HL-60 (cell line): ENCODE results near the gene RGR.

Experiments used
- DNase-seq, 2 experiments: peaks; one replicate each; pipeline ENCODE4 v3.0.0-alpha.2; 2010 to 2020; ENCODE audit warnings: low read depth in 1 of 2, low spot score in 1 of 2
- H3K27ac ChIP-seq: fragments of 250-450 bp; sonication (Bioruptor Pico); replicated peaks from 2 replicates; pipeline ENCODE4 v1.5.1; 2020; ENCODE audit warnings: mild to moderate bottlenecking, moderate library complexity
- H3K27me3 ChIP-seq: fragments of 250-450 bp; sonication (Bioruptor Pico); 2 replicates; pipeline ENCODE4 v1.5.1; 2021; ENCODE audit warnings: mild to moderate bottlenecking, moderate library complexity; ENCODE audit not compliant: insufficient read depth, poor library complexity, severe bottlenecking
- H3K4me3 ChIP-seq: replicated peaks from 2 replicates; pipeline ENCODE4 v1.5.1; 2011; ENCODE audit warnings: mild to moderate bottlenecking, control low read depth, low read length; ENCODE audit not compliant: insufficient read depth
- GABPA ChIP-seq: IDR thresholded peaks from 2 replicates; pipeline ENCODE4 v1.6.1; 2012; ENCODE audit warnings: low read depth
- POLR2AphosphoS5 ChIP-seq: IDR thresholded peaks from 2 replicates; pipeline ENCODE4 v1.6.1; 2012; ENCODE audit warnings: low read depth
- SPI1 ChIP-seq: IDR thresholded peaks from 2 replicates; pipeline ENCODE4 v1.6.1; 2012; ENCODE audit warnings: low read depth, mild to moderate bottlenecking, borderline replicate concordance
- TF ChIP-seq, protein P1 (sequence below): IDR thresholded peaks from one replicate; pipeline ENCODE4 v1.5.1; 2011; ENCODE audit warnings: low read length, control low read depth, inconsistent platforms; ENCODE audit not compliant: insufficient read depth
- TF ChIP-seq, protein P2 (sequence below): IDR thresholded peaks from 2 replicates; pipeline ENCODE4 v1.6.1; 2012; ENCODE audit warnings: low read depth; ENCODE audit not compliant: insufficient replicate concordance

Gene RGR

DNA sequence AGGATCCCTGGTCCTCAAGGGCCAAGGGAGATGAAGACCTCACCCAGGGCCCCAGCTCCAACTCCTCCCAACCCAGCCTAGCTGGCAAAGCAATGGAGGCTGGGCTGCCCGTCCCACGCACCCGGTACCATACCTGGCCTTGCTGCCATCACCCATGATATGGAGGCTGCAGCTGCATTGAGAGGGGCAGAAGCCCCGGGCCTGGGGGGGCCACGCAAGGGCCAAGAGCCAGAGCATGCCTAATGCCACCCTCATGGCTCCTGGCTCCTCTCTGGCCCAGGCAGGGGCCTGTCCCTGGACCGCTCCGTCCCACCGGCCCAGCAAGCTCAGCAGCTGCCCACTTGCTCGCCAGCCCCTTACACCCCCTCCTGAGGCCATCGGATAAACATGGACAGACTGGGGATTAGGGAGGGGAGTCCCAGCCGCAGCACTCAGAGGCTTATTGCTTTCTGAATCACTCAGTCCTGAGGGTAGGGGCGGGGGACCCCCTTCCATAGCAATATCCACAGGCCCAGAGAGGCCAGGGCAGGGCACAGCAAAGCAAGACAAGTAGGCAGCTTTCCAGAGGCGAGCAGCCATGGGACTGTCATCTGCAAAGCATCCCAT is 3.6 kb upstream of the RGR start, which contains the start of gene LRIT1:
Gene LRIT1 (minus strand): TSS at position 362 of the 606 bp plus-strand sequence. CDS start 107 bp downstream, at position 255.
- Histone ChIP-seq H3K27ac (no peak within 1 kb of the TSS), H3K27me3 (no peaks in the 10 kb centered on the region), H3K4me3 (no peak within 1 kb of the TSS)
- no peak for DNase-seq
- TF ChIP-seq GABPA = no peak
- no peak for TF ChIP-seq POLR2AphosphoS5
- TF ChIP-seq SPI1 = no peak
- TF ChIP-seq, protein P1, sequence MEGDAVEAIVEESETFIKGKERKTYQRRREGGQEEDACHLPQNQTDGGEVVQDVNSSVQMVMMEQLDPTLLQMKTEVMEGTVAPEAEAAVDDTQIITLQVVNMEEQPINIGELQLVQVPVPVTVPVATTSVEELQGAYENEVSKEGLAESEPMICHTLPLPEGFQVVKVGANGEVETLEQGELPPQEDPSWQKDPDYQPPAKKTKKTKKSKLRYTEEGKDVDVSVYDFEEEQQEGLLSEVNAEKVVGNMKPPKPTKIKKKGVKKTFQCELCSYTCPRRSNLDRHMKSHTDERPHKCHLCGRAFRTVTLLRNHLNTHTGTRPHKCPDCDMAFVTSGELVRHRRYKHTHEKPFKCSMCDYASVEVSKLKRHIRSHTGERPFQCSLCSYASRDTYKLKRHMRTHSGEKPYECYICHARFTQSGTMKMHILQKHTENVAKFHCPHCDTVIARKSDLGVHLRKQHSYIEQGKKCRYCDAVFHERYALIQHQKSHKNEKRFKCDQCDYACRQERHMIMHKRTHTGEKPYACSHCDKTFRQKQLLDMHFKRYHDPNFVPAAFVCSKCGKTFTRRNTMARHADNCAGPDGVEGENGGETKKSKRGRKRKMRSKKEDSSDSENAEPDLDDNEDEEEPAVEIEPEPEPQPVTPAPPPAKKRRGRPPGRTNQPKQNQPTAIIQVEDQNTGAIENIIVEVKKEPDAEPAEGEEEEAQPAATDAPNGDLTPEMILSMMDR = no peak
- TF ChIP-seq, protein P2, sequence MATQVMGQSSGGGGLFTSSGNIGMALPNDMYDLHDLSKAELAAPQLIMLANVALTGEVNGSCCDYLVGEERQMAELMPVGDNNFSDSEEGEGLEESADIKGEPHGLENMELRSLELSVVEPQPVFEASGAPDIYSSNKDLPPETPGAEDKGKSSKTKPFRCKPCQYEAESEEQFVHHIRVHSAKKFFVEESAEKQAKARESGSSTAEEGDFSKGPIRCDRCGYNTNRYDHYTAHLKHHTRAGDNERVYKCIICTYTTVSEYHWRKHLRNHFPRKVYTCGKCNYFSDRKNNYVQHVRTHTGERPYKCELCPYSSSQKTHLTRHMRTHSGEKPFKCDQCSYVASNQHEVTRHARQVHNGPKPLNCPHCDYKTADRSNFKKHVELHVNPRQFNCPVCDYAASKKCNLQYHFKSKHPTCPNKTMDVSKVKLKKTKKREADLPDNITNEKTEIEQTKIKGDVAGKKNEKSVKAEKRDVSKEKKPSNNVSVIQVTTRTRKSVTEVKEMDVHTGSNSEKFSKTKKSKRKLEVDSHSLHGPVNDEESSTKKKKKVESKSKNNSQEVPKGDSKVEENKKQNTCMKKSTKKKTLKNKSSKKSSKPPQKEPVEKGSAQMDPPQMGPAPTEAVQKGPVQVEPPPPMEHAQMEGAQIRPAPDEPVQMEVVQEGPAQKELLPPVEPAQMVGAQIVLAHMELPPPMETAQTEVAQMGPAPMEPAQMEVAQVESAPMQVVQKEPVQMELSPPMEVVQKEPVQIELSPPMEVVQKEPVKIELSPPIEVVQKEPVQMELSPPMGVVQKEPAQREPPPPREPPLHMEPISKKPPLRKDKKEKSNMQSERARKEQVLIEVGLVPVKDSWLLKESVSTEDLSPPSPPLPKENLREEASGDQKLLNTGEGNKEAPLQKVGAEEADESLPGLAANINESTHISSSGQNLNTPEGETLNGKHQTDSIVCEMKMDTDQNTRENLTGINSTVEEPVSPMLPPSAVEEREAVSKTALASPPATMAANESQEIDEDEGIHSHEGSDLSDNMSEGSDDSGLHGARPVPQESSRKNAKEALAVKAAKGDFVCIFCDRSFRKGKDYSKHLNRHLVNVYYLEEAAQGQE = no peak

DNA sequence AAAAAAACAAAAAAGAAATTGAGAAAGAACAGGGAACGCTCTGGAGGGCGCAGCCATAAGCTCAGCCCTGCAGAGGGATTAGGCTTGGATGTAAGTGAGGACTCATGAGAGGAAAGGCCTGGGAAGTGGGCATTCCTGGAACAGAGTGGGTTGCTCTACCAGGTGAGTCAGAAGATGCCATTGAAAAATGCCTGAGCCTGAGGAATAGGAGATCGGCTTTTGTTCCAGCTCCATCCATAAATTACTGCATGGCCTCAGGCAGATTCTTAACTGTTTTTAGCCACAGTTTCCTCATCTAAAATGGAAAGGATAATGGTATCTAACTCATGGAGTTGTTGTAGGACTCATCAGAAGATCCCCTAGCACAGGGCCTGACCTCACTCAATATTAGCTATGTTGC is 1.1 kb upstream of the RGR start:
- DNase-seq = no peak
- Histone ChIP-seq H3K27ac (no peak overlapping the region), H3K27me3 (no peaks in the 10 kb centered on the region), H3K4me3 (no peak overlapping the region)
- TF ChIP-seq GABPA (no peak), POLR2AphosphoS5 (no peak), SPI1 (no peak)
- TF ChIP-seq, protein P2 = no peak
- TF ChIP-seq, protein P1 = no peak

DNA sequence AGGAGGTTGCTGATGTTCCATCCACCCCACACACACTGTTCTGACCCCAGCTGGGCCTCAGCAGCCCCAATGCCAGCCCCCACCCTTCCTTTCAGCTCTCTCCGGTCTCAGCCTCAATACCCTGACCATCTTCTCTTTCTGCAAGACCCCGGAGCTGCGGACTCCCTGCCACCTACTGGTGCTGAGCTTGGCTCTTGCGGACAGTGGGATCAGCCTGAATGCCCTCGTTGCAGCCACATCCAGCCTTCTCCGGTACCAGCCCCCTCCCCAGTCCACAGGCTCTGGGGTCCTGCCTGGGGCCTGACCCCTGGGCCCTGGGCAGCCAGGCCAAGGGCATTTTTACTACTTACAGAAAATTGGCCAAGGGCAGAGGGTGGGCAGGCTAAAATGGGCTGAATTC is 2.6 kb downstream of the RGR start:
- H3K27me3 ChIP-seq = no peaks in the 10 kb centered on the region
- H3K4me3 ChIP-seq = no peak overlapping the region
- no peak overlapping the region for H3K27ac ChIP-seq
- DNase-seq = no peak
- TF ChIP-seq POLR2AphosphoS5 (no peak), SPI1 (no peak), GABPA (no peak)
- TF ChIP-seq, protein P2 = no peak
- TF ChIP-seq, protein P1 = no peak
